Stimulated activated CD8-positive, alpha-beta memory T cell treated with anti-CD3 and anti-CD28 coated beads, Interleukin-4, amount 100 ng/mL, for 48 hours (primary cell): ENCODE data around the gene CRADD.

Experiments
- DNase-seq: peaks from one replicate; pipeline ENCODE4 v3.0.0-alpha.2; 2020

Gene CRADD

GRCh38 chr12:93673084-93673483, 4.1 kb upstream of the CRADD start:
- DNase-seq, result no peak

DNA sequence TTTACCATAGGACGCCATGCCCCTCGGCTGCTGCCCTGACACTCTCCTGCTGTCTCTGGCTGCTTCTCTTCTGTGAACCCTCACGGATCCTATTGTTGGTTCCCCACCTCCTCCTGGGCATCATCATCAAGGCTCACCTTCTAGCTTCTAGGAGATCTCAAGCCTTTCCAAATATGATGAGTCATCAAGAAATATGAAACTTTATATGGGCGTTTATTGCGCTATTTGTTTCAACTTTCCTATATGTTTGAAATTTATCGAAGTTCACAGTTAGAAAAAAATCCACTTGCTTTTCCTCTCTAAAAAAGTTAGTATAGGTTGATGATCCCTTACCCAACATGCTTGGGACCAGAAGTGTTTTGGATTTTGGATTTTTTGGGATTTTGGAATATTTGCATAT, 2.8 kb upstream of the CRADD start:
- DNase-seq, result no peak

GRCh38 chr12:93676408-93677194, 574 bp upstream of the CRADD start:
- DNase-seq, result no peak

DNA sequence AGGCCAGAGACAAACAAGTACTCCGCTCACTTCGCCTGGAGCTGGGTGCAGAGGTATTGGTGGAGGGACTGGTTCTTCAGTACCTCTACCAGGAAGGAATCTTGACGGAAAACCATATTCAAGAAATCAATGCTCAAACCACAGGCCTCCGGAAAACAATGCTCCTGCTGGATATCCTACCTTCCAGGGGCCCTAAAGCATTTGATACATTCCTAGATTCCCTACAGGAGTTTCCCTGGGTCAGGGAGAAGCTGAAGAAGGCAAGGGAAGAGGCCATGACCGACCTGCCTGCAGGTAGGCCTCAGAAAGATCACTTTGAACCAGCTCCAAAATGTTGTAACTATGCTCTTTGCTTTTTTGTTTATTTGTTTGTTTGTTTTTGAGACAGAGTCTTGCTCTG, 1.6 kb downstream of the CRADD start:
- DNase-seq, result no peak

DNA sequence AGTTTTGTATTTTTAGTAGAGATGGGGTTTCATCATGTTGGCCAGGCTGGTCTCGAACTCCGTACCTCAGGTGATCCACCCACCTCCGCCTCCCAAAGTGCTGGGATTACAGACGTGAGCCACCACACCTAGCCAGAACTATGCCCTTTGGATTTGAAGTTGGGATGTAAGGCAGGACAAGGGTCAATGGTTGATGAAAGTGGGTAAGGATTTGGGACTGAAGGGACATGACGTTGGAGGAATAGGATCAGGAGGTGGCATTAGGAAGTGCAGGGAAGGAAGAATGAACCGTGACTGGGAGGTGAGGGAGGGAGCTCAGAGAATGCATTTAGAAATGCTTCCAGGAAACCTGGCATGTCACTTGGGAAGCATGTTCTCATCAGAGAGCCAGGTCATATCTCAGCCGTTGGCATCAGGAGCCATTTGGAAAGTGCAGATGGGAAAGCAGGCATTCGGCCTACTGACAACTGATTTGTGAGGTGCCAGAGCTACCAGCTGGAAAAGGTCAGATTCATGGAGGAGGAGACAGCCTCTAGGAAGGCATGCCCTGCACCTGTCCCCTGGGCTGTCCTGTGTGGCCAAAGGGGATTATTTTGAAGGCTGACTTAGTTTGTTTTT, 2.2 kb downstream of the CRADD start:
- DNase-seq, result no peak

- no peak for DNase-seq
Measured at GRCh38 chr12:93680006-93680405, 2.8 kb downstream of the CRADD start.

DNA sequence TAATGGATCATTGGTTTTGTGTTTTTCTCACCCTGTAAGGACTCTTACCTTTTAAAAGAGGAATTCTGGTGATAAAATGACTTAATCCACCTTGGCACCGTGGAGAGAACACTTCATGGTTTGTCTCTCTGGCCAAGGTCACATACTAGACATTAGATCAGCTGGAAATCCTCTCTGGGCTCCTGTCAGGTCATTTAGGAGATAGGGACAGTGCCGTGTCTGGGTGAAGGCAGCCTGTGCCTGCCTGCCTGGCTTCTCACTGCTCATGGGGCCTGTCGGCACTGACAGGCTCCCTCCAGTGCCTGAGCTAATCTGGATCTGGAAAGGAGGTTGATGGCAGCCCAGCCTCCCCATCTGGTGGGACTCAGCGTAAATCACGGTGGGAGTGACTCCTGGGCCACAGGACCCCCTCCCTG, 5.7 kb downstream of the CRADD start:
- DNase-seq, result no peak

- no peak for DNase-seq
Measured at GRCh38 chr12:93683410-93683809, 6.2 kb downstream of the CRADD start.

DNA sequence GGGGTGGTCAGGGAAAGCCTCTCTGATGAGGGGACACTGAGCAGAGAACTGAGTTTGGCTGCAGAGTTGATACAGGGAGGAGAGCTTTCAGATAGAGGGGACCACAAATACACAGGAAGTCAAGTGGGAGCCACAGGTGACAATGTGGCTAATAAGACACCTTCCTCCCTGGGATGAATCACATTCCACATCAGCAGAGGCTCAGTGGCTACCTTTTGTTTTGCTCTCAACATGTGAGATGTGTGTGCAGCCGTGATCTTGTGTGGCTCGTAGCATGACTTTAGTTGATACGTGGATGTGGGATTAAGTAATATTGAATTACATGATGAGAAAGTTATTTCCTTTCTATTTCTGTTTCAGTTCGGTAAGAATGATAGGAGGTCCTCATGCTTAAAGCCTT, 7.5 kb downstream of the CRADD start:
- no peak for DNase-seq

- DNase-seq, result no peak
Measured at GRCh38 chr12:93686572-93687356, 9.6 kb downstream of the CRADD start.

GRCh38 chr12:93689076-93689834, 12.1 kb downstream of the CRADD start:
- DNase-seq, result no peak

GRCh38 chr12:93696462-93696861, 19.3 kb downstream of the CRADD start:
- DNase-seq, result no peak

DNA sequence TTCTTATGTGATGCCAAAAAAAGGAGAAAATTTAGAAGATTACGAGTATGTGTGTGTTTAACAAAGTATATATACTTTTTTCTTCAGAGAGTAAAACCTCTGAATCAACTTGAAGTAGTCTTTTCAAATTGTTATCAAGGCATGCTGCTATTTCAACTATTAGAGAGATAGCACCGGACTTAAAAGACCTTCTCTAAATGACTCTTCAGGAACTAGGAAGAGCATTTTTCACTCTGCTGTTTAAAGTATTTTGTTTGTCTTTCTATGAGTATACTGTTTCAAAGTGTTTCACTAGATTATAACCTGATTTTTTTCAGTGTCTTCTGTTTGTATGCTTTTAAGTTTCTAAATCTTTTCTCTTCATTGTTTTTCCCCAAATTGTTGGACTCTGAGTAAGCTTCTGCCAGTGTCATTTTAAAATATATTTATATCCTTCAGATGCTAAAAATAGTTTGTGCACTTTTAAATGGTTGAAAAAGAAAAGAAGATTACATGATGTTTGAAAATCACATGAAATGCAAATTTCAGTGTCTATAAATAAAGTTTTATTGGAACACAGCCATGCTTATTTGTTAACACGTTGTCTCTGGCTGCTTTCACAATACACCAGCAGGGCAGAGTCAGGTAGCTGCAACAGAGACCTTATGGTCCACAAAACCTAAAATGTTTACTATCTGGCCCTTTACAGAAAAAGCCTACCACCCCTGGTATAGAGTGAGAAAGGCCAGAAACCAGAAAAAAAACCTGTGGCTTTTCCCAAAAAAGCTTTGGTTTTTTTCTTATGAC, 21.3 kb downstream of the CRADD start:
- DNase-seq, result no peak

- DNase-seq, result no peak
Measured at GRCh38 chr12:93699271-93700145, 22.3 kb downstream of the CRADD start.

DNA sequence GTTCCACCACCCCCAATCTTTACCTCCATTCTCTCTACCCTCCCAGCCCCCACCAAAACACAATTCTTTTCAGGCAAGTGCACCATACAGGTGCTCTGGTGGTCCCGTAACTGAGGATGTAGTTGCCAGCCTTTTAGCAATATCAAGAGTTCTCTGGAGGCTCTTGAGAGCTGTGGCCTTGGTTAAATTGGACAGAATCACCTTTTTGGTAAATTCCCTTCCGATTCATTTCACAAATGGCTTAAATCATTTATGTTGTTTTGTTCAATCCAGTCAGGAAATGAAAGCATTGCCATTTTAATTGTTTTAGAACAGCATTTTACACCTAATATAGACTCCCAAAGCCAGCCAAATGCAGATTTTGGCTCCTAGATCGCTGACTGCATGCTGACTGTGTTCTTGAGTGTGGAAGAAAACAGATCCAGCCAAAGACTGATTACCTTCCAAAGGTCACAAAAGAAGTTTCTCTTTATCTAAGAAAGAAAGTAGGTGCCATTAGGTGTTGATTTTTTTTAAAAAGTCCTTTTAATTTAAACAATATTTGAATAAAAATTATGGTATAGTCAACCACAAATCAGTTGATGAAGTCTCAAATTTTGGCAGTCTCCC, 25.6 kb downstream of the CRADD start:
- DNase-seq, result no peak

DNA sequence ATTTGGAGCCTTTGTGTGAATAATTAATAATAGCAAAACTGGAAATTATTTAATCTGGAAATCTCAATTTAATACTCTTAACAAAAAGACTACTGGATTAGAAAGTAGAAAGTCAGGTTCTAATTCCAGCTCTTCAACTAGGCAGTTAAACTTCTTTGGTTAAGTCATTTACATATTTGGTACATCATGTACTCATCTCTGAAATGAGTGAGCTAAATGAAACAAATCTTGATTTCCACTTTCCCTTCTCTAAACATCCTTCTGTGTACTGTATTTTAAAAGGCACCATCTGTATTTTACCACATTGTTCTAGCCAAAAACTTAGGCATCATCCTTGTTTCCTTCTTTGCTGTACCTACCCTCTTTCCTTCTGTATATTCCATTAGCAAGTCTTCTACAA, 26.9 kb downstream of the CRADD start:
- no peak for DNase-seq

GRCh38 chr12:93704625-93705024, 27.4 kb downstream of the CRADD start:
- DNase-seq, result no peak

GRCh38 chr12:93705237-93705636, 28.1 kb downstream of the CRADD start:
- no peak for DNase-seq

DNA sequence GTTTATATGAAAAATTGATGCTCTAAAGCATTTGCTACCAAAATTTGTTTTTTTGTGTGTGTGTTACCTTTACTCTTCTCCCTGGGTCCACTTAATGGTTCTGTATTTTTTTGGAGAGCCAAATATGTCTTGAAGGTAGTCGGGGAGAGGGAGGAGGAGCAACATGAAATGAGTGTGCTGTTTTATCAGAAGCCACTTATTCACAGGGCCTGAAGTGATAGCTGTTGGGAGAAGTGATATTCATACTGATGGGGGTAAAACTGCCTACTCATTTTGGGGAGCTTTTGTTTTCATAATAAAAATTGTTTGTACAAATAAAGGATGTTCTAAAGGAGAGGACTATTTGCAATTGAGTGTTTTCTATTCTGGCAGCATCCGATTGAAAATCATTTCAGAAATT, 29.2 kb downstream of the CRADD start:
- DNase-seq, result no peak

DNA sequence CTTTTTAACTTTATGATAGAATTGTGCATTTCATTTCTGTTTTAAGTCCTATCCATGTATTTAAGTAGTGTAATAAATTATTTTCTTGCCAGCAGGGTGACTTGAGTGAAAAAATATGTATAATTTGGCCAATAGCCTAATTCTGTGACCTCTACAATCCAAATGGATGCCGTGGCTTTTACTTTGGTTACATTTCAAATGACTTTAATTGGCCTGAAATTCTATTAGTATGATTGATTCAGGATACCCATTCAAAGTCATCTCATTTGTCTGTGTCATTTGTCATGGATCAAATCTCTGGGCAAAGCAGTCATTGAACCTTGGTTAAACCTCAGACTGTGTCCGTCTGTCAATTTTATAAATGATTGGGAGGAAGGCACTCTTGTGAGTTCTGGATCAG, 29.6 kb downstream of the CRADD start:
- DNase-seq, result no peak

DNA sequence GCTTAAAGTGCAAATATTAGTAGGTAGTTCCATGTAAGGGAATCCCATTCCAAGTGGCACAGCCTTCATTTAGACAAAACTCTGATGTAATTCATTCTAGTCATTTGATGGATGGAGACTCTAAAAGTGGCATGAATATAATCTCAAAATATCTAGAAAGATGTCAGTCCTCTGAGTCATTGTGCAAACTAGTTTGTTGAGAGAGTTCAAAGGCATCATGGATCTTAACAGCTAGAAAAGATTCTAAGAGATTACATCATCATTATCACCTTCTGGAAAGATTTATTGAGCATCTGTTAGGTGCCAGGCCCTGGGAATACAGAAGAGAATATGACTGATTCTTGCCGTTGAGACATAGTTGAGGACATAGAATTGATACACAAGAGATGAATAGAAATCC, 30.7 kb downstream of the CRADD start:
- DNase-seq, result no peak
